Measurements from ENCODE around the gene ANKS1A. TPM values are rescaled to one million over a fixed set of nuclear protein-coding genes. Genes with fewer than 3 reads are reported as not detected.
A peak's percentile ranks its signal among the peaks of the same experiment; 100 is the strongest.

The ANKS1A gene
- total RNA-seq, 1 experiment from 2014 or later = 26.5 TPM

DNA sequence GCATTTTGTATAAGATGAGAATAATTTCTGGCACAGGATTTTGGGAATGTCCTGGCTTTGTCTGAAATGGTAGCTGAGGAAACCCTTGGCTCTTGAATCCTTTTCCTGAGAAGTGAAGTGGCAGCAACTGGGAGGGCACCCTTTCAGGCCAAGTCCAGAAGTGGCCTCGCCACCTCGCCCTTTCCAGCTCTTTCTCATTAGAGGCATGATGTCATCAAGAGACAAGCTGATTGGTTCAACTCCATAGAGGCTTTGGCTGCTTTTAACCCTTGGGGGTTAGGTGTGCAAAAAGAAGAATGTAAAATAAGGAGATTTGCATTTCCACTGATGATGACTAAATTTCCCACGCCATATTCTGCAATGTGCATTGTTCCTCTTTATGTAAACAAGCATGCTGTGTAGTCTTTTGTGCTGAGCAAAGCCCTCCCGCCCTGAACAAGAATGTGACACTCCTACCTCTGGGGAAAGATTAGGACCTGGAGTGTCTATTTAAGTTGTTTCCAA, 135.5 kb downstream of the ANKS1A start:
- no peak overlapping the region for H3K23ac ChIP-seq (ENCODE audit: insufficient read length, low read depth, low read length)
- H4K20me1 ChIP-seq (ENCODE audit: control insufficient read depth, insufficient read depth, insufficient read length) = no peaks in the 10 kb centered on the region
- no peak overlapping the region for H4K8ac ChIP-seq (replicated peaks; ENCODE audit: insufficient read length, low read depth, low read length)
- H3K56ac ChIP-seq (ENCODE audit: insufficient read length, low read depth, low read length) = no peak overlapping the region
- no peak overlapping the region for H3T11ph ChIP-seq (ENCODE audit: low read length)
- no peak overlapping the region for H3K4me2 ChIP-seq (ENCODE audit: insufficient read depth, insufficient read length, low read length)
- peaks cover 76% of the 10 kb centered on the region in 2 experiments for H3K4me1 Mint-ChIP-seq
- no peak overlapping the region for H3K18ac ChIP-seq (ENCODE audit: insufficient read length, low read depth, low read length)
- no peak overlapping the region for H2BK12ac ChIP-seq (ENCODE audit: insufficient read length, low read depth, low read length)
- no peaks in the 10 kb centered on the region for H3K79me1 ChIP-seq (ENCODE audit: insufficient read depth, low read depth, low read length, poor library complexity, severe bottlenecking)
- no peak overlapping the region for H2BK20ac ChIP-seq (ENCODE audit: low read depth, low read length, poor library complexity, severe bottlenecking)
- H2BK15ac ChIP-seq (ENCODE audit: low read depth, low read length) = no peak overlapping the region
- H3K23me2 ChIP-seq (ENCODE audit: insufficient read length, low read depth, low read length, poor library complexity, severe bottlenecking) = no peaks in the 10 kb centered on the region
- H3K9me3 Mint-ChIP-seq = no peaks in the 10 kb centered on the region
- H3K4me3 Mint-ChIP-seq = peak overlapping the region; percentile 19 to 44; a peak in 3 of 5 replicates
- TF ChIP-seq, protein P1, sequence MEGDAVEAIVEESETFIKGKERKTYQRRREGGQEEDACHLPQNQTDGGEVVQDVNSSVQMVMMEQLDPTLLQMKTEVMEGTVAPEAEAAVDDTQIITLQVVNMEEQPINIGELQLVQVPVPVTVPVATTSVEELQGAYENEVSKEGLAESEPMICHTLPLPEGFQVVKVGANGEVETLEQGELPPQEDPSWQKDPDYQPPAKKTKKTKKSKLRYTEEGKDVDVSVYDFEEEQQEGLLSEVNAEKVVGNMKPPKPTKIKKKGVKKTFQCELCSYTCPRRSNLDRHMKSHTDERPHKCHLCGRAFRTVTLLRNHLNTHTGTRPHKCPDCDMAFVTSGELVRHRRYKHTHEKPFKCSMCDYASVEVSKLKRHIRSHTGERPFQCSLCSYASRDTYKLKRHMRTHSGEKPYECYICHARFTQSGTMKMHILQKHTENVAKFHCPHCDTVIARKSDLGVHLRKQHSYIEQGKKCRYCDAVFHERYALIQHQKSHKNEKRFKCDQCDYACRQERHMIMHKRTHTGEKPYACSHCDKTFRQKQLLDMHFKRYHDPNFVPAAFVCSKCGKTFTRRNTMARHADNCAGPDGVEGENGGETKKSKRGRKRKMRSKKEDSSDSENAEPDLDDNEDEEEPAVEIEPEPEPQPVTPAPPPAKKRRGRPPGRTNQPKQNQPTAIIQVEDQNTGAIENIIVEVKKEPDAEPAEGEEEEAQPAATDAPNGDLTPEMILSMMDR (conservative IDR thresholded peaks at IDR 0.05) = no peak
- H3K14ac ChIP-seq (ENCODE audit: insufficient read depth, low read length) = no peak overlapping the region
- no peak overlapping the region for H2AK5ac ChIP-seq (ENCODE audit: insufficient read length, low read length)
- H3K9me3 ChIP-seq (ENCODE audit: control insufficient read depth, low read depth, low read length) = no peaks in the 10 kb centered on the region
- H3K36me3 Mint-ChIP-seq (ENCODE audit: insufficient read depth in 1 of 3, low read depth in 3 of 3) = peaks cover 0 to 4% (median 0%) of the 10 kb centered on the region in 3 experiments; a peak in 4 of 7 replicates
- H3K27ac Mint-ChIP-seq = peak overlapping the region; percentile 46 to 87 (median 73); a peak in 6 of 7 replicates
- no peak for DNase-seq
- H3K4ac ChIP-seq (ENCODE audit: low read depth, low read length) = no peak overlapping the region
- WGBS (ENCODE audit: extremely low coverage, insufficient read length, low lambda C conversion rate) = no CpG with 5 or more reads among the region's 4 CpGs
- H3K27me3 ChIP-seq (ENCODE audit: insufficient read depth, low read length) = no peaks in the 10 kb centered on the region
- no peak overlapping the region for H3K9ac ChIP-seq (ENCODE audit: extremely low read depth, insufficient read length, low read length)
- no peaks in the 10 kb centered on the region for H3K79me2 ChIP-seq (ENCODE audit: insufficient read depth, low read length)
- H2BK120ac ChIP-seq (ENCODE audit: low read depth, low read length, poor library complexity, severe bottlenecking) = no peak overlapping the region
- no peak overlapping the region for H3K27ac ChIP-seq (ENCODE audit: insufficient read length, low read depth, low read length)
- no peak overlapping the region for H2AFZ ChIP-seq (ENCODE audit: low read length)
- no peak overlapping the region for H4K91ac ChIP-seq (ENCODE audit: insufficient read length, low read depth, low read length)
- no peak overlapping the region for H4K5ac ChIP-seq (ENCODE audit: insufficient read length, low read depth, low read length)
- no peaks in the 10 kb centered on the region; the same call in 1 of the 2 replicates for H3K27me3 Mint-ChIP-seq (ENCODE audit: low read depth)
- peaks cover 24% of the 10 kb centered on the region for H3K4me1 ChIP-seq (ENCODE audit: insufficient read depth, low read length)
- no peak overlapping the region for H2BK5ac ChIP-seq (ENCODE audit: insufficient read length, low read length)

All from H9 (cell line).